GM04503 (cell line): ENCODE results near the gene UBE2K.
"Not testable (repeated sequence)": the region's sequence is repeated elsewhere in the genome, so short reads cannot be mapped to it uniquely, and the experiment has no call there.

Experiments used
- DNase-seq: peaks from one replicate; pipeline ENCODE4 v3.0.0-alpha.2; 2012; ENCODE audit warnings: low read depth

UBE2K gene

DNA sequence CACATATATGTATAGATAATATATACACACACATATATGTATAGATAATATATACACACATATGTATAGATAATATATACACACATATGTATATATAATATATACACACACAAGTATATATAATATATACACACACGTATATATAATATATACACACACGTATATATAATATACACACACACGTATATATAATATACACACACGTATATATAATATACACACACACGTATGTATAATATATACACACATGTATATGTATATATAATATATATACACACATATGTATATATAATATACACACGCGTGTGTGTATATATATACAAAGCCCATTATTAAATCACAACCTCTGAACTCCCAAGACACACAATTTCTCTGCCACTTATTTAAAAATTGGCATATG lies 8.0 kb upstream of the UBE2K start:
- DNase-seq: no peak

DNA sequence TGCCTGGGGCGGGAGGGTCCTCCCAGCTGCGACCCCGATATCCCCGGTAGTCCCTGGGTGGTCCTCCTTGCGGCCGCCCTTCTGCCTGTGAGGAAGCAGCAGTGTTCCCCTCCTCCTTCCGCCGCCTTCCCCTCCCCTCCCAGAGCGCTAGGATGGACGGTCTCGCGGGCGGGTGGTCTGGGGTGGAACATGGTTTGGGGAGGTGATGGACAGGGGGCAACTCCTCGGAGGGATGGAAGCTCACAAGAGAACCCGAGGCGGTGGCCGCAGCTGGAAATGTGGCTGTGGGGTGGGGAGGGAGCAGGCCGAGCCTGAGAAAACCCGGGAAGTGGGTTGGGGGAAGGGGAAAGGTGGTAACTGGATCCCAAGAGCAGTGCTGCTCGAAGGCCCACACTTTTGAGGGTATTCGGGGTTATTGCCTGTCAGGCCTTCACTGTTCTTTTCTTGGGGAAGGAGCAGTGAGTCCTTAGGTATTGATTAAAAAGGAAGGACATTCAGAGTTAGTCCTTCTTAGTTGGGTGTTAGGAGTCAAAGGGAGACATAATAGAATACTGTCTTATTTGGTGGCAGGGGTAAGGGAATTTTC lies 581 bp downstream of the UBE2K start:
- DNase-seq: no peak

DNA sequence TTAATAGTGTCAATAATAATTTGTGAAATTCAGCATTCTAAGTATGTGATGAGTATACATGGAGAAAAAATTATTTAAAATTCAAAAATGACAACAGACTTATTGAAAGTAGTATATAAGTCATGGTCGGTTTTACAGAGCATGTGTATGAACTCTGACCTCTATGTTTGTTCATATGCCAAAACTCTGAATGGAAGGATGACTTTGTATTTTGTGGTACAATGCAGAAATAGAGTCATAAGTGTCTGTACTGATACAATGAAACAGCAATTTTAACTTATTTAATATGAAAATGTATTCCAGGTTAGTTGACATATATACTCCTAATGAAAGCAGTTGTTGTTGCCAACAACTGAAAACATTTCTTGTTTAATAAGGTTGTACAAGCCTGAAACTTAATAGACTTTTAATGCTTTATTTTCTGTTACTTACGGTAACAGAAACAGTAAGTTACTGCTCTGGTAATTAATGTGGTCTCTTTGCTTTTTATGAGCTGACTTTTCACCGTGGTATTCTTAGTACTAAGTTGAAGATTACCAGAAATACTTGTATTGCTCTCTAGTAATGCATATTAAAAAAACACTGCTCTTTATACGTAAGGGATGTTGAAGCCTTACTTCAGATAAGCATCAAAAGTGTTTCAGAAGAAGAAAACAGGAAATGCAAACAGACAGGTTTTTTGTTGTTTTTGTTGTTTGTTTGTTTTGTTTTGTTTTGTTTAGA lies 1.9 kb downstream of the UBE2K start:
- DNase-seq: no peak

DNA sequence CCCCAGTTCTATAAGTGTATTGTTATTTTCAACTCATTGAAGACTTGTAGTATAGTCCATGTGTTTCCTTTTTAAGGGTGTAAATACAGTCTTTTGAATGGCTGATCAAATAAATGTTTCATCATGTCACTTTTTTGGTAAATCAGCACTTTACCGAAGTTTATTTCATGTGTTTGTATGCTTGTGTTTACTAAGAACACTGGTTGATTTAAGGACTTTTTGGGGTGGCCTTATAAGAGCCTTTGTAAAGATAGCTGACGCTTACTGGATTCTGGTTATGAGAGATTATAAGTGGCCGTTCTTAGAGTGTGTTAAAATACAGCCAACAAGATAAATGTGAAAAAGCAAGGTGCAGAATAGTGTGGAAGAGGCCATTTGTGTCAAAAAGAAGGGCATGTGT lies 2.6 kb downstream of the UBE2K start:
- DNase-seq: no peak

DNA sequence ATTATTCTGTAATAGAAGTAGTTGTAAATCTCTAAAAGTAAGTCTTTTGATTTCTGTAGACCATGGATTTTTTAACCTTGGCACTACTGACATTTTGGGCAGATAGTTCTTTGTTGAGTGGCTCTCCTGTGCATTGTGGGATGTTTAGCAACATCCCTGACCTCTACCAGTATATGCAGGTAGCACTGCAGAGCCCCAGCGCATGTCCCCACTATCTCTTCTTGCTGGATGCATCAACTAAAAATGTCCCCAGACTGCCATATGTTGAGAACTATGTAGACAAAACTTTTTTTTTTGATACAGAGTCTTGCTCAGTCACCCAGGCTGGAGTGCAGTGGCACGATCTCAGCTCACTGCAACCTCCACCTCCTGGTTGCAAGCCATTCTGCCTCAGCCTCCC lies 4.8 kb downstream of the UBE2K start:
- DNase-seq: no peak

- not testable (repeated sequence) for DNase-seq
Measured at GRCh38 chr4:39704789-39705188, 6.9 kb downstream of the UBE2K start.

GRCh38 chr4:39706334-39706733 lies 8.4 kb downstream of the UBE2K start:
- DNase-seq: peak; percentile 72

DNA sequence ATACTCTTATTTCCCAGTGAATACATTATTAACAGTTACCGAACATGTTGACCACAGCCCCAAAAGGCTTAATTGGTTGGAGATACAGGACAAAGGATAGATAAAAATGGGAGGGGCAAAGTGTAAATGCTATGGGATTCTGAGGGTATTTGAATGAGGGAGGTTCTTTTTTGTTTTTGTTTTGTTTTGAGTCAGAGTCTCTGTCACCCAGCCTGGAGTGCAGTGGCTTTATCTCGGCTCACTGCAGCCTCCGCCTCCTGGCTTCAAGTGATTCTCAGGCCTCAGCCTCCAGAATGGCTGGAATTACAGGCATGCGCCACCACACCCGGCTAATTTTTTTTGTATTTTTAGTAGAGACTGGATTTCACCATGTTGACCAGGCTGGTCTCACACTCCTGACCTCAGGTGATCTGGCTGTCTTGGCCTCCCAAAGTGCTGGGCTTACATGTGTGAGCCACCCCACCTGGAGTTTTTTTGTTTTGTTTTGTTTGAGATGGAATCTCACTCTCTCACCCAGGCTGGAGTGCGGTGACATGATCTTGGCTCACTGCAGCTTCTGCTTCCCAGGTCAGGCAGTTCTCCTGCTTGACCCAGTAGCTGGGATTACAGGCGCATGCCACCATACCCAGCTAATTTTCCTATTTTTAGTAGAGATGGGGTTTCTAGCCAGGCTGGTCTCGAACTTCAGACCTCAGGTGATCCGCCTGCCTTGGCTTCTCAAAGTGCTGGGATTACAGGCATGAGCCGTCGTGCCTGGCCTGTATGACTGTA lies 9.0 kb downstream of the UBE2K start:
- DNase-seq: no peak

DNA sequence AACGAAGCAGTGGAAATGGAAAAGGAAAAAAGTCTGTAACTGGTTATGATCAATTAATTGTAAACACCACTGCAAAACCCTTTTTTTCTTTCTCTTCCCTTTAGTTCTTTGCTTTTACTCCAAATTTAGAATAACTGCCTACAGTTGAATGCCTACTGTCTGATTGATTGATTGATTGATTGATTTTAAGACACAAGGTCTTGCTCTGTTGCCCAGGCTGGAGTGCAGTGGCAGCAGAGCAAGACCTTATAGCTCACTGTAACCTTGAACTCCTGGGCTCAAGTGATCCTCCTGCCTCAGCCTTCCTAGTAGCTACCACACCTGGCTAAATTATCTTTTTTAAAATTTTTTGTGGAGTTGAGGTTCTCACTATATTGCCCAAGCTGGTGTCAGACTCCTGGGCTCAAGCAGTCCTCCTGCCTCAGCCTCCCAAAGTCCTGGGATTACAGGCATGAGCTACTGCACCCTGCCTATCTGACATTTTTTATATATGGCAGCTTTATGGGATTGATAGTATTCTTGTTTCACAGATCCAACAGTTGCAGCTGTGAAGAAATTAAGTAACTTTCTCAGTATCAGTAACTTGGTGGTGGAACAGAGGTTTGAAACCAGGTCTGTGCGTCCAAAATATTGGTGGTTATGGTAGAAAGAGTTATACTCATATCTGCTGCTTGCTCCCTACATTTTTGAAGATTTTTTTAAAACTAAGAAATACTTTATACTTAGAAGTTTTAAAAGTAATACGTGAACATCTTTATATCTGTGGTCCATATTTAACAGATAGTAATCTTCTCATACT lies 12.4 kb downstream of the UBE2K start:
- DNase-seq: no peak

DNA sequence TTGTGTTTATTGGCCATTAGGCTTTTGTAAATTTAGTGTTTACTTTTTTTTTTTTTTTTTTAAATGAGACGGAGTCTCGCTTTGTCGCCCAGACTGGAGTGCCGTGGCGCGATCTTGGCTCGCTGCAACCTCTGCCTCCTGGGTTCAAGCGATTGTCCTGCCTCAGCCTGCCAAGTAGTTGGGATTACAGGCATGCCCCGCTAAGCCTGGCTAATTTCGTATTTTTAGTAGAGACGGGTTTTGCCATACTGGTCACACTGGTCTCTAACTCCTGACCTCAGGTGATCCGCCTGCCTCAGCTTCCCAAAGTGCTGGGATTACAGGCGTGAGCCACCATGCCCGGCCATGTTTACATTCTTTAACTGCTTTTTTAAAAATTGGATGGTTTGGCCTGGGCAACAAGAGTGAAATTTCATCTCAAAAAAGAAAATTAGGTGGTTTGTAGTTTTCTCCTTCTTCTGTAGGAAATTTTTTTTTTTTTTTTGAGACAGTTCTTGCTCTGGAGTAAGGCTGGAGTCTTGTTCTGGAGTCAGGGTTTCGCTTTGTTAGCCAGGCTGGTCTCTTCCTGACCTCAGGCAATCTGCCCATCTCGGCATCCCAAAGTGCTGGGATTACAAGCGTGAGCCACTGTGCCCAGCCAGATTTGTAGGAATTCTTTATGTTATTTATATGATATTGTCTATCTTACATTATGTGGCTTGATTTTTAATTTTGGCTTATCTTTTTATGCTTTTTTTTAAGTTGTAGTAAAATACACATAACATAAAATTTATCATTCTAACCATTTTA lies 15.1 kb downstream of the UBE2K start:
- no peak for DNase-seq

DNA sequence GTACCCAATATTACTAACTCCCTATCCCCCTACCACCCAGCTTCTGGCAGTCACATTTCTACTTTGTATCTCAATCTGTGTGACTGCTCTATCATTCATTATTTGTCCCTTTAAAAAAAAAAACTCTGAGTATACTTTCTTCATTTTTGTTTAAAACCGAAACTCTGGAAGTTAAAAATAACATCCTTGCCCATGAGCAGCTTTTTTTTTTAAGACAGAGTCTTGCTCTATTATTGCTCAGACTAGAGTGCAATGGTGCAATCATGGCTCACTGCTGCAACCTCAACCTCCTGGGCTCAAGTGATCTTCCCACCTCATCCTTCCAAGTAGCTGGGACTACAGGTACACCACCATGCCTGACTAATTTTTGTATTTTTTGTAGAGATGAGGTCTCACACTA lies 15.8 kb downstream of the UBE2K start:
- no peak for DNase-seq

DNA sequence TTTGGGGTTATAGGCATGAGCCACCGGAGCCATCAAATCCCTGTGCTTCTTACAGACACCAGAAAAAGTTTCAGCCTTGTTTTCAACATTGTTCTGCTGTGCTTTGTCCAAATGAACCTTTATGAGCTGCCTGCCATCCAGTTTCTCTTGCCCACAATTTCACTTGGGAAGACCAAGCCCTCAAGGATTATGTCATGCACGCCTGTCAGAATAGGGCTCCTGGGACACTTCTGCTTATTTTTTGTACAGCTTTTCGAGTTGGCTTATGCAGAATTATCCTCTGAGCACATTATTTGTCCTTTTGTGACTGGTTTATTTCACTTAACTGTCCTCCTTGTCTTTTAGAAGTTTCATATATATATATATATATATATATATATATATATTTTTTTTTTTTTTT lies 16.2 kb downstream of the UBE2K start:
- no peak for DNase-seq

- no peak for DNase-seq
Measured at GRCh38 chr4:39715788-39716187, 17.9 kb downstream of the UBE2K start.

DNA sequence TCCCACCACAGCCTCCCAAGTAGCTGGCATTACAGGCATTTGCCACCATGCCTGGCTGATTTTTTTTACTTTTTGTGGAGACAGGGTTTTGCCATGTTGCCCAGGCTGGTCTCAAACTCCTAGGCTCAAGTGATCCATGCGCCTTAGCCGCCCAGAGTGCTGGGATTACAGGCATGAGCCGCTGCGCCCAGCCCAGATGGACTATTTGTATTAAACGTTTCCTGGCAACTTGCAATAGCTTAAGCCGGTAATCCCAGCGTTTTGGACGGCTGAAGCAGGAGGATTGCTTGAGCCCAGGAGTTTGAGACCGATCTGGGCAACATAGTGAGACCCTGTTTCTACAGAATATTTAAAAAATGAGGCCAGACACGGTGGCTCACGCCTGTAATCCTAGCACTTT lies 18.4 kb downstream of the UBE2K start:
- no peak for DNase-seq

GRCh38 chr4:39717743-39718142 lies 19.8 kb downstream of the UBE2K start:
- not testable (repeated sequence) for DNase-seq

GRCh38 chr4:39718366-39719323 lies 20.7 kb downstream of the UBE2K start:
- DNase-seq: no peak

DNA sequence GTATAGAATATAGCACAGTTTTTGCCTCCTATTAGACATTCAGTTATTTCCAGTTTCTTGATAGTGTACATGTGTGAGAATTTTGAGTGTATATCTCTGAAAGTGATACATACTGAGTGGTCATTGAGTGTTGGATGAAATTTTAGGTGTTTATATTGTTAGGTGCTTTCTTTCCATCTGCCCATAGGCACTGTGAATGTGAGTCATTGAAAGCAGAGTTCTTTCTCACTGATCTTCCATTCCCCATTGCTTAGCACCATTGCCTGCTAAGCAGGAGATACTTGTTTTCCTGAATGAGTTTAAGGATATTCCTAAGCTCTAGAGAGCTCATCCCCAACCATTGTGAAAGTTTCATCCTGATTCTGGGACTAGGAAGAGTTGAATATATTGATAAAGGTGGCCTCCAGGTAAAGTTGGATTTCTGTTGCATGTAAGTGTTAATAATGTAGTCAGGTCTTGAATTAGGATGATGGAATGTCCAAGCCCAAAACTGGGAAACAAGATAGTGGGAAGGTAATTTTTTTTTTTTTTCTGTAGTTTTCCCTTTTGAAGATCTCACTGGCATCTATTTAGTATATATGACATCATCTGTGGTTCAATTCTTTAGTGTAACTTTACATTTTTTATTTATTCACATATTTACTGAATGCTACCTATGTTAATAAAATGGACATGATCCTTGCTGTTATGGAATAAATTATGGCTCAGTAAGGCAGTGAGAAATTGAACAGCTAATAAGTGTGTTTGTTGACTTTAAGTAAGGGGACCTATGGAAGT lies 22.1 kb downstream of the UBE2K start:
- DNase-seq: no peak

DNA sequence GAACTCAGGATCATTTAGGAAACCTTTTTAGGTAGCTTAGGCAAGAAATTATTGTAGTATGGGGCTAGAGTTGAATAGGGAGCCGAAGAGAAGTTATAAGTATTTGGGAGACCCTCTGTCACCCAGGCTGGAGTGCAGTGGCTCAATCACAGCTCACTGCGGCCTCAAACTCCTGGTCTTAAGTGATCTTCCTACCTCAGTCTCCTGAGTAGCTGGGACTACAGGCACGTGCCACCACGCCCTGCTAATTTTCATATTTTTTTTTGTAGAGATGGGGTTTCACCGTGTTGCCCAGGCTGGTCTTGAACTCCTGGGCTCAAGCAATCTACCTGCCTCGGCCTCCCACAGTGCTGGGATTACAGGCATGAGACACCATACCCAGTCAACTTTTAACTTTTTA lies 23.3 kb downstream of the UBE2K start:
- not testable (repeated sequence) for DNase-seq

- DNase-seq: no peak
Measured at GRCh38 chr4:39721788-39722187, 23.9 kb downstream of the UBE2K start.

DNA sequence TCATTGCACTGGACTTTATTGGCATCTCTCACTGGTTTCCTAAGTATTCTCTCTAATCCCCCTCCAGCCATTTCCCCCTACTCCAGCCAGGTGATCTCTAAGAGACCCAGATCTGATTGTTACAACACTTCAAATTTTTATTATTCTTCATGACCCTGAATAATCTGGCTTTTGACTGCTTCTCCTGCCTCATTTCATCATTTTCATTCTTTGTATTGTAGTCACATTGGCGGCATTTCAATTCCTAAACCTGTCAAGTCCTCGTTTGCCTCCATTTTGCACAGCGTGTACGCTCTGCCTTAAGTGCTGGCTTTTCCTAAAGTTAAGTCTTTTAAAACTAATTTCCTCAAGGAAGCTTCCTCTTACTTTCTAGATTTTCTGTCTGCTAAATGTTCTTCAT lies 31.6 kb downstream of the UBE2K start:
- DNase-seq: no peak
